Measurements from ENCODE around the gene NANOS2. TPM values are rescaled to one million over a fixed set of nuclear protein-coding genes. Genes with fewer than 3 reads are reported as not detected.
"Not testable (repeated sequence)": the region's sequence is repeated elsewhere in the genome, so short reads cannot be mapped to it uniquely, and the experiment has no call there.

The NANOS2 gene
- total RNA-seq, 4 donors from 2014 or later = not detected

DNA sequence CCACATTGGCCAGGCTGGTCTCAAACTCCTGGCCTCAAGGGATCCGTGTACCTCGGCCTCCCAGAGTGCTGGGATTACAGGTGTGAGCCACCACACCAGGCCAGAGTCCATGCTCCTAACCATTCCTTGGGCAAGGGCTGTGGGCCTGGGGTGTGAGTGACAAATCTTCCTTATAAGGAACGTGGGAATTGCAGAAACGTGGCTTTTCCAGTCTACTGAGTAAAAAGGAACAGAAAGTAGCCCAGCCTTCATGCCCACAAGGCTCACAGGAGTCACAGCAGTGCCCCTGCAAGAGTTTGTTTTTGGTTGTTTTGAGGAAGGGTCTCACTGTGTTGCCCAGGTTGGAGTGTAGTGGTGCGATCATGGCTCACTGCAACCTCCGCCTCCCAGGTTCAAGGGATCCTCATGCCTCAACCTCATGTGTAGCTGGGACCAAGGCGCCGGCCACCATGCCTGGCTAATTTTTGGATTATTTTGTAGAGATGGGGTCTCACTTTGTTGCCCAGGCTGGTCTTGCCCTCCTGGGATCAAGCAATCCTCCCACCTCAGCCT, 17.2 kb downstream of the NANOS2 start:
- 95 to 100% methylated on average over 7 to 8 of the region's 8 CpGs for WGBS, 2 donors
- Histone ChIP-seq H3K27me3 (no peaks in the 10 kb centered on the region), H3K4me3 (replicated peaks in 1 of 3) (no peak overlapping the region), H3K4me1 (peaks cover 8 to 17% of the 10 kb centered on the region in 2 donors), H3K27ac (no peak overlapping the region), H3K36me3 (peaks cover 7 to 21% of the 10 kb centered on the region in 2 donors), H3K9me3 (no peaks in the 10 kb centered on the region)
- TF ChIP-seq, protein P1, sequence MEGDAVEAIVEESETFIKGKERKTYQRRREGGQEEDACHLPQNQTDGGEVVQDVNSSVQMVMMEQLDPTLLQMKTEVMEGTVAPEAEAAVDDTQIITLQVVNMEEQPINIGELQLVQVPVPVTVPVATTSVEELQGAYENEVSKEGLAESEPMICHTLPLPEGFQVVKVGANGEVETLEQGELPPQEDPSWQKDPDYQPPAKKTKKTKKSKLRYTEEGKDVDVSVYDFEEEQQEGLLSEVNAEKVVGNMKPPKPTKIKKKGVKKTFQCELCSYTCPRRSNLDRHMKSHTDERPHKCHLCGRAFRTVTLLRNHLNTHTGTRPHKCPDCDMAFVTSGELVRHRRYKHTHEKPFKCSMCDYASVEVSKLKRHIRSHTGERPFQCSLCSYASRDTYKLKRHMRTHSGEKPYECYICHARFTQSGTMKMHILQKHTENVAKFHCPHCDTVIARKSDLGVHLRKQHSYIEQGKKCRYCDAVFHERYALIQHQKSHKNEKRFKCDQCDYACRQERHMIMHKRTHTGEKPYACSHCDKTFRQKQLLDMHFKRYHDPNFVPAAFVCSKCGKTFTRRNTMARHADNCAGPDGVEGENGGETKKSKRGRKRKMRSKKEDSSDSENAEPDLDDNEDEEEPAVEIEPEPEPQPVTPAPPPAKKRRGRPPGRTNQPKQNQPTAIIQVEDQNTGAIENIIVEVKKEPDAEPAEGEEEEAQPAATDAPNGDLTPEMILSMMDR (IDR thresholded peaks at IDR 0.05) = no peak
- TF ChIP-seq POLR2A (IDR thresholded peaks at IDR 0.05) = no peak
- intact Hi-C loops (cut with DNase I) = loop anchor here (10.0 kb wide), 1 partner anchor 117 kb away; no protein-coding TSS in a partner anchor
- no peak for DNase-seq

DNA sequence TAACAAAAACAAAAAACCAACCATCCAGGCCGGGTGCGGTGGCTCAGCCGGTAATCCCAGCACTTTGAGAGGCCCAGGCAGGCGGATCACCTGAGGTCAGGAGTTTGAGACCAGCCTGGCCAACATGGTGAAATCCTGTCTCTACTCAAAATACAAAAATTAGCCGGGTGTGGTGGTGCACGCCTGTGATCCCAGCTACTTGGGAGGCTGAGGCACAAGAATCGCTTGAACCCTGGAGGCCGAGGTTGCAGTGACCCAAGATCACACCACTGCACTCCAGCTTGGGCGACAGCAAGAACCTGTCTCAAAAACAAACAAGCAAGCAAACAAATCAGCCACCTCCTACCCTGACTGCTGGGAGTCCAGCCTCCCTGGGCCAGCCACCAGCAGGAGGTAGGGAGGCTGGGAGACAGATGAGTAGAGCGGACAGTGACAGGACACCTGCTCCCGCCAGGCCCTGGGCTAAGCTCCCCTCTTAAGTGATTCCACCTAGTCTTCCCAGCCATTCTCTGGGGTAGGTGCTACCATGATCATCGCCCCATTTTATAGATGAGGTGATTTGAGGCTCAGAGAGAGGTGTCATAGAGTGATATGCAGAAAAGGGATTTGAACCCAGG, 18.5 kb downstream of the NANOS2 start:
- WGBS, 2 donors = 89 to 92% methylated on average over 12 of the region's 12 CpGs
- intact Hi-C loops (cut with DNase I) = loop anchor here (10.0 kb wide), 1 partner anchor 119 kb away; no protein-coding TSS in a partner anchor
- H3K9me3 ChIP-seq; DNase-seq; H3K4me3 ChIP-seq (replicated peaks in 1 of 3); H3K27ac ChIP-seq; H3K27me3 ChIP-seq: not testable (repeated sequence)
- Histone ChIP-seq H3K4me1 (peaks cover 4 to 12% of the 10 kb centered on the region in 2 donors), H3K36me3 (peaks cover 7 to 21% of the 10 kb centered on the region in 2 donors)

DNA sequence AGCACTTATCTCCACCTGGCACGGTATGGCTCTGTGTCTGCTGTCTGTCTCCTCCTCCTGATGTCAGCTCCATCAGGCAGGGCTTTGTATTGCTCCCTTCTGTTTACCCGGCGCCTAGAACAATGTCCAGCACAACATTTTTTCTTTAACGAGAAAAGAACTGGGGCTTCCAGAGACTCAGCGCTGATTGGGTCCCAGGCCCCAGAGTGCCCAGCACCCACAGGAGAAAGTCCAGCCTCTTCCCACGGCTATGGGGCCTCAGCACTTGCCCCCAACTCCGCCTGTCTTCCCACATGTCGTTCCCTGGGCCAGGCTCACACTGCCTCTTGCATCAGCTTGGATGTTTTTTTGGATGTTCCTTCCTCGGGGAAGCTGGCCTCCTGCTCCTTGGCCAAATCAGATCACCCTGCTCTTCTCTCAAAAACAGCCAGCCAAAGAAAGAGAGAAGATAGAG, 19.0 kb downstream of the NANOS2 start:
- WGBS, 2 donors = 79 to 85% methylated on average over 9 of the region's 9 CpGs
- H3K4me1 ChIP-seq = peaks cover 0 to 7% of the 10 kb centered on the region in 2 donors
- intact Hi-C loops (cut with DNase I) = loop anchor here (10.0 kb wide), 1 partner anchor 119 kb away; no protein-coding TSS in a partner anchor
- H3K27ac ChIP-seq = no peak overlapping the region
- H3K9me3 ChIP-seq = no peaks in the 10 kb centered on the region
- H3K27me3 ChIP-seq = no peaks in the 10 kb centered on the region
- no peak for DNase-seq
- H3K4me3 ChIP-seq (replicated peaks in 1 of 3) = no peak overlapping the region
- no peak for TF ChIP-seq POLR2A (IDR thresholded peaks at IDR 0.05)
- TF ChIP-seq, protein P1 (IDR thresholded peaks at IDR 0.05) = no peak
- H3K36me3 ChIP-seq = peaks cover 7 to 21% of the 10 kb centered on the region in 2 donors

DNA sequence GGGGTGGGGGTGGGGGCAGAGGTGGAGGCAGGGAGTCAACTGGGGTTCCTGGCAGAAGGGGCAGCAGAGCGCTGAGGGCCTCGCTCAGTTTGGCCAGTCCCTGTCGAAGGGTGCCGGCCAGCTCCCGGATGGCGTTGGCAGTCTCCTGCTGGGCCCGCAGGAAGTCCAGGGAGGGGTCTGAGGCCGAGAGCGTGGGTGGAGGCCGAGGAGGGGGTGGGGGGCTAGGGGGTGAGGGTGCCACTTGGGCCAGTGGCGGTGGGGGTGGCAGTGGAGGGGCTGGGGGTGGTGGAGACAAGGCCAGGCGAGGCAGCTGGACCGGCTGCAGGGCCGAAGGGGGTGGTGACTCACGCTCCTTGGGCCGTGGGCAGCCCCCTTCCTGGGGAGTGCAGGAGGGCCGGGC, 23.7 kb downstream of the NANOS2 start:
- H3K27me3 ChIP-seq = no peaks in the 10 kb centered on the region
- TF ChIP-seq, protein P1 (IDR thresholded peaks at IDR 0.05) = no peak
- TF ChIP-seq POLR2A (IDR thresholded peaks at IDR 0.05) = no peak
- peaks cover 0 to 7% of the 10 kb centered on the region in 2 donors for H3K36me3 ChIP-seq
- intact Hi-C loops (cut with DNase I) = loop anchor here (10.0 kb wide), 1 partner anchor 124 kb away; no protein-coding TSS in a partner anchor
- H3K27ac ChIP-seq = no peak overlapping the region
- no peak overlapping the region for H3K4me3 ChIP-seq (replicated peaks in 1 of 3)
- H3K9me3 ChIP-seq = no peaks in the 10 kb centered on the region
- H3K4me1 ChIP-seq = peaks cover 5% of the 10 kb centered on the region in 2 donors
- no peak for DNase-seq
- 89 to 100% methylated on average over 5 to 17 of the region's 17 CpGs for WGBS, 2 donors

DNA sequence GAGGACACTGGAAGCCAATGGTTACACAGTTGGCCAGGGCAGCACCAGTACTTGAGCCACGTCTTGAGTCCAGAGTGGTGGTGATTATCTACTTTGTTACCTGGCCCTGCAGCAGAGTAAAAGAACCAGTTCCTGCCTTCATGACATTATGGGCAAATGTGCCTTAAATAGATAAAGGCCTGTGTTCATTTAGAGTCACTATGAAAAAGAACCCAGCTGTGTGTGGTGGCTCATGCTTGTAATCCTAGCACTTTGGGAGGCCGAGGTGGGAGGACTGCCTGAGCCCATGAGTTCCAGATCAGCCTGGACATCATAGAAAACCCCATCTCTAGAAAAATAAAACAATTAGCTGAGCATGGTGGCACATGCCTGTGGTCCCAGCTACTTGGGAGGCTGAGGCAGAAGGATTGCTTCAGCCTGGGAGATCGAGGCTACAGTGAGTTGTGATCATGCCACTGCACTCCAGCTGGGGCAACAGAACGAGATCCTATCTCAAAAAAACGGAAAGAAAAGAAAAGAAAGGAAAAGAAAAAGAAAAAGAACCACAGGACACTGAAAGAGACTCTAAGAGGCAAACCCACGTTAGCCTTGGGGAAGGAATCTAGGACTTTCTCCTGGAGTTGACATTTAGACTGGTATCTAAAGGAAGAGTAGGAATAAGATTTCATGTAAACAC, 25.2 kb downstream of the NANOS2 start:
- intact Hi-C loops (cut with DNase I) = no loop called here
- peaks cover under 1 to 3% of the 10 kb centered on the region in 2 donors for H3K36me3 ChIP-seq
- no peak for DNase-seq
- H3K27me3 ChIP-seq = no peaks in the 10 kb centered on the region
- 73 to 82% methylated on average over 6 of the region's 6 CpGs for WGBS, 2 donors
- H3K27ac ChIP-seq = no peak overlapping the region
- H3K4me3 ChIP-seq (replicated peaks in 1 of 3) = no peak overlapping the region
- peaks cover 15% of the 10 kb centered on the region in 2 donors for H3K4me1 ChIP-seq
- TF ChIP-seq, protein P1 (IDR thresholded peaks at IDR 0.05) = no peak
- TF ChIP-seq POLR2A (IDR thresholded peaks at IDR 0.05) = no peak
- no peaks in the 10 kb centered on the region for H3K9me3 ChIP-seq

Measured in thyroid gland (tissue), 4 donors.